Type B pancreatic cell (in vitro differentiated cells): ENCODE data around the gene OR52A5. TPM values are rescaled to one million over a fixed set of nuclear protein-coding genes. Genes with fewer than 3 reads are reported as not detected.

Source experiments
- DNase-seq: peaks from one replicate; pipeline ENCODE4 v3.0.0; 2021; ENCODE audit warnings: mixed read lengths; ENCODE audit not compliant: unreplicated experiment; ENCODE audit errors: extremely low spot score
- H3K27ac Mint-ChIP-seq: 2 replicates; pipeline ENCODE4 v1.8.0; 2021; ENCODE audit warnings: mild to moderate bottlenecking, mixed read lengths
- H3K27me3 Mint-ChIP-seq: 2 replicates; pipeline ENCODE4 v1.8.0; 2021; ENCODE audit warnings: mixed read lengths
- H3K36me3 Mint-ChIP-seq: 2 replicates; pipeline ENCODE4 v1.8.0; 2021; ENCODE audit warnings: mixed read lengths
- H3K4me1 Mint-ChIP-seq: one replicate; pipeline ENCODE4 v1.8.0; 2021; ENCODE audit warnings: mixed read lengths; ENCODE audit not compliant: unreplicated experiment
- H3K4me3 Mint-ChIP-seq: 2 replicates; pipeline ENCODE4 v1.8.0; 2021; ENCODE audit warnings: mild to moderate bottlenecking, mixed read lengths
- H3K9me3 Mint-ChIP-seq: 2 replicates; pipeline ENCODE4 v1.8.0; 2021; ENCODE audit warnings: mixed read lengths
- CTCF ChIP-seq: fragments of 200-600 bp; sonication (generic); conservative IDR thresholded peaks from 2 replicates; pipeline ENCODE4 v1.5.0; 2021; ENCODE audit warnings: antibody characterized with exemption, mild to moderate bottlenecking
- total RNA-seq: library from RNA; stranded (reverse); gene quantifications from 2 replicates; pipeline ENCODE4 v1.2.1, GENCODE V29; 2021; ENCODE audit warnings: low replicate concordance

OR52A5 gene
- total RNA-seq, 1 donor from 2014 or later = not detected

GRCh38 chr11:5136261-5136660 lies 1.9 kb downstream of the OR52A5 start:
- TF ChIP-seq CTCF = no peak
- H3K27me3 Mint-ChIP-seq = peaks cover 4% of the 10 kb centered on the region
- H3K27ac Mint-ChIP-seq = no peak overlapping the region
- H3K36me3 Mint-ChIP-seq = no peaks in the 10 kb centered on the region
- no peak overlapping the region for H3K4me3 Mint-ChIP-seq
- no peaks in the 10 kb centered on the region for H3K4me1 Mint-ChIP-seq
- no peak for DNase-seq
- no peaks in the 10 kb centered on the region for H3K9me3 Mint-ChIP-seq

- H3K36me3 Mint-ChIP-seq = no peaks in the 10 kb centered on the region
- peaks cover 4% of the 10 kb centered on the region for H3K27me3 Mint-ChIP-seq
- TF ChIP-seq CTCF = no peak
- no peaks in the 10 kb centered on the region for H3K4me1 Mint-ChIP-seq
- DNase-seq = no peak
- no peak overlapping the region for H3K4me3 Mint-ChIP-seq
- H3K9me3 Mint-ChIP-seq = no peaks in the 10 kb centered on the region
- no peak overlapping the region for H3K27ac Mint-ChIP-seq
Observed at GRCh38 chr11:5131584-5132335, 6.4 kb downstream of the OR52A5 start.

GRCh38 chr11:5129457-5129877 lies 8.7 kb downstream of the OR52A5 start:
- no peaks in the 10 kb centered on the region for H3K9me3 Mint-ChIP-seq
- no peaks in the 10 kb centered on the region for H3K4me1 Mint-ChIP-seq
- DNase-seq = no peak
- no peak overlapping the region for H3K27ac Mint-ChIP-seq
- TF ChIP-seq CTCF = no peak
- peaks cover 4% of the 10 kb centered on the region for H3K27me3 Mint-ChIP-seq
- no peak overlapping the region for H3K4me3 Mint-ChIP-seq
- no peaks in the 10 kb centered on the region for H3K36me3 Mint-ChIP-seq

- H3K27me3 Mint-ChIP-seq = peaks cover 18% of the 10 kb centered on the region
- no peaks in the 10 kb centered on the region for H3K9me3 Mint-ChIP-seq
- DNase-seq = no peak
- TF ChIP-seq CTCF = no peak
- H3K27ac Mint-ChIP-seq = no peak overlapping the region
- no peaks in the 10 kb centered on the region for H3K4me1 Mint-ChIP-seq
- H3K36me3 Mint-ChIP-seq = no peaks in the 10 kb centered on the region
- H3K4me3 Mint-ChIP-seq = no peak overlapping the region
Observed at GRCh38 chr11:5124891-5125620, 13.1 kb downstream of the OR52A5 start.

- Mint-ChIP-seq H3K27ac (no peak overlapping the region), H3K27me3 (peaks cover 18% of the 10 kb centered on the region), H3K9me3 (no peaks in the 10 kb centered on the region), H3K4me1 (no peaks in the 10 kb centered on the region), H3K4me3 (no peak overlapping the region), H3K36me3 (no peaks in the 10 kb centered on the region)
- peak; percentile 95 for TF ChIP-seq CTCF
- DNase-seq = peak; percentile 69
Observed at GRCh38 chr11:5123802-5124521, 14.2 kb downstream of the OR52A5 start.
